ACC112 (cell line): ENCODE measurements around the gene RNF40.

Source experiments
- H2AFZ ChIP-seq: fragments of 200-600 bp; sonication (generic); one replicate; pipeline ENCODE4 v1.6.0; 2017; ENCODE audit warnings: antibody characterized with exemption, low read length; ENCODE audit not compliant: unreplicated experiment
- H3K27ac ChIP-seq: fragments of 200-600 bp; sonication (generic); 2 replicates; pipeline ENCODE4 v1.5.1; 2014; ENCODE audit warnings: low read depth, mild to moderate bottlenecking, antibody characterized with exemption, low read length, moderate library complexity
- H3K27me3 ChIP-seq: fragments of 200-600 bp; sonication (generic); 2 replicates; pipeline ENCODE4 v1.6.1; 2014; ENCODE audit warnings: mild to moderate bottlenecking, antibody characterized with exemption, low read length, moderate library complexity, mixed read lengths; ENCODE audit not compliant: insufficient read depth
- H3K36me3 ChIP-seq: fragments of 200-600 bp; sonication (generic); 2 replicates; pipeline ENCODE4 v1.6.1; 2016; ENCODE audit warnings: mild to moderate bottlenecking, antibody characterized with exemption, low read length, moderate library complexity, mixed read lengths; ENCODE audit not compliant: insufficient read depth
- H3K4me1 ChIP-seq: fragments of 200-600 bp; sonication (generic); one replicate; pipeline ENCODE4 v1.6.1; 2016; ENCODE audit warnings: low read length, mixed read lengths; ENCODE audit not compliant: insufficient read depth, unreplicated experiment, control insufficient read depth
- H3K4me3 ChIP-seq: fragments of 200-600 bp; sonication (generic); 2 replicates; pipeline ENCODE4 v1.5.1; 2014; ENCODE audit warnings: mild to moderate bottlenecking, low read depth, low read length
- H3K79me2 ChIP-seq: fragments of 200-600 bp; sonication (generic); one replicate; pipeline ENCODE4 v1.6.0; 2016; ENCODE audit warnings: low read length; ENCODE audit not compliant: control insufficient read depth, unreplicated experiment, insufficient read depth

The RNF40 gene

GRCh38 chr16:30761928-30762902, at the start of gene RNF40, which contains the start of gene CFAP119:
Gene RNF40, plus strand, starts transcription at chr16:30762322. Its CDS starts 224 bp downstream, at chr16:30762546.
Gene CFAP119, minus strand, starts transcription at chr16:30762062. Its CDS starts 314 bp downstream, at chr16:30761748.
- Histone ChIP-seq H3K4me3 (peak within 1 kb of the TSS; percentile 99), H3K4me1 (peaks cover 10% of the 10 kb centered on the region), H3K36me3 (peaks cover 18% of the 10 kb centered on the region; the same call in 1 of the 2 replicates)

GRCh38 chr16:30715750-30716445, 46.2 kb upstream of the RNF40 start:
- Histone ChIP-seq H3K4me3 (peak overlapping the region; percentile 8; the same call in 1 of the 2 replicates), H3K4me1 (peaks cover 22% of the 10 kb centered on the region), H3K27ac (peak overlapping the region; percentile 86), H2AFZ (no peak overlapping the region), H3K79me2 (peaks cover 37% of the 10 kb centered on the region), H3K36me3 (peaks cover 58% of the 10 kb centered on the region), H3K27me3 (no peaks in the 10 kb centered on the region)

More at GRCh38 chr16:30761928-30762902, at the start of gene RNF40, which contains the start of gene CFAP119:
- H3K27ac ChIP-seq, result peak within 1 kb of the TSS; percentile 58
- no peaks in the 10 kb centered on the region for H3K27me3 ChIP-seq
- H2AFZ ChIP-seq, result peak within 1 kb of the TSS; percentile 95
- H3K79me2 ChIP-seq, result peaks cover 22% of the 10 kb centered on the region

- peaks cover 58% of the 10 kb centered on the region for H3K36me3 ChIP-seq
- H3K27me3 ChIP-seq, result no peaks in the 10 kb centered on the region
- H3K27ac ChIP-seq, result no peak overlapping the region
- peaks cover 47% of the 10 kb centered on the region for H3K79me2 ChIP-seq
- no peak overlapping the region for H3K4me3 ChIP-seq
- H3K4me1 ChIP-seq, result peaks cover 11% of the 10 kb centered on the region
- H2AFZ ChIP-seq, result no peak overlapping the region
Measured at GRCh38 chr16:30720086-30720485, 42.0 kb upstream of the RNF40 start.

- peaks cover 59% of the 10 kb centered on the region for H3K36me3 ChIP-seq
- H3K27ac ChIP-seq, result no peak overlapping the region
- H3K27me3 ChIP-seq, result no peaks in the 10 kb centered on the region
Measured at GRCh38 chr16:30720694-30721093, 41.4 kb upstream of the RNF40 start.

GRCh38 chr16:30721167-30721566, 41.0 kb upstream of the RNF40 start:
- Histone ChIP-seq H3K36me3 (peaks cover 54% of the 10 kb centered on the region), H3K79me2 (peaks cover 47% of the 10 kb centered on the region), H2AFZ (no peak overlapping the region), H3K27me3 (no peaks in the 10 kb centered on the region), H3K4me1 (peaks cover 2% of the 10 kb centered on the region), H3K4me3 (no peak overlapping the region), H3K27ac (no peak overlapping the region)

More at GRCh38 chr16:30720694-30721093, 41.4 kb upstream of the RNF40 start:
- Histone ChIP-seq H3K79me2 (peaks cover 51% of the 10 kb centered on the region), H3K4me1 (peaks cover 7% of the 10 kb centered on the region), H2AFZ (no peak overlapping the region), H3K4me3 (no peak overlapping the region)

- Histone ChIP-seq H3K27me3 (no peaks in the 10 kb centered on the region), H3K79me2 (peaks cover 43% of the 10 kb centered on the region), H3K27ac (no peak overlapping the region), H3K4me3 (no peak overlapping the region), H2AFZ (no peak overlapping the region), H3K4me1 (peaks cover 2% of the 10 kb centered on the region), H3K36me3 (peaks cover 50% of the 10 kb centered on the region)
Measured at GRCh38 chr16:30721606-30722005, 40.5 kb upstream of the RNF40 start.

- H2AFZ ChIP-seq, result no peak overlapping the region
- H3K4me3 ChIP-seq, result no peak overlapping the region
- H3K36me3 ChIP-seq, result peaks cover 42% of the 10 kb centered on the region
- H3K4me1 ChIP-seq, result peaks cover 2% of the 10 kb centered on the region
- H3K27me3 ChIP-seq, result no peaks in the 10 kb centered on the region
- H3K79me2 ChIP-seq, result peaks cover 36% of the 10 kb centered on the region
- H3K27ac ChIP-seq, result no peak overlapping the region
Measured at GRCh38 chr16:30722443-30722842, 39.7 kb upstream of the RNF40 start.

GRCh38 chr16:30722916-30723315, 39.2 kb upstream of the RNF40 start:
- Histone ChIP-seq H2AFZ (no peak overlapping the region), H3K4me1 (peaks cover 2% of the 10 kb centered on the region), H3K36me3 (peaks cover 42% of the 10 kb centered on the region), H3K27ac (no peak overlapping the region), H3K4me3 (no peak overlapping the region), H3K79me2 (peaks cover 34% of the 10 kb centered on the region), H3K27me3 (no peaks in the 10 kb centered on the region)

- peaks cover 2% of the 10 kb centered on the region for H3K4me1 ChIP-seq
- no peaks in the 10 kb centered on the region for H3K27me3 ChIP-seq
- peaks cover 44% of the 10 kb centered on the region for H3K36me3 ChIP-seq
- peaks cover 30% of the 10 kb centered on the region for H3K79me2 ChIP-seq
- H2AFZ ChIP-seq, result no peak overlapping the region
- no peak overlapping the region for H3K4me3 ChIP-seq
- no peak overlapping the region for H3K27ac ChIP-seq
Measured at GRCh38 chr16:30723725-30724355, 38.3 kb upstream of the RNF40 start.
